ENCODE data around the gene GLCCI1. TPM values are rescaled to one million over a fixed set of nuclear protein-coding genes. Genes with fewer than 3 reads are reported as not detected.
"Not testable (repeated sequence)": the region's sequence is repeated elsewhere in the genome, so short reads cannot be mapped to it uniquely, and the experiment has no call there.

The GLCCI1 gene
- polyA plus RNA-seq, 1 donor (not counting 4 experiments of a cell fraction or from before 2014, with no cell fraction given): 3.4 TPM

GRCh38 chr7:8058852-8059251 is 90.3 kb downstream of the GLCCI1 start:
- no peaks in the 10 kb centered on the region for H3K4me1 ChIP-seq (ENCODE audit: control insufficient read depth, extremely low read depth, insufficient read depth, low read length)
- no peaks in the 10 kb centered on the region for H3K9me3 ChIP-seq (ENCODE audit: control insufficient read depth, low read depth, low read length)
- H2AFZ ChIP-seq (ENCODE audit: control insufficient read depth, low read length): no peak overlapping the region
- DNase-seq (ENCODE audit: low read depth, low spot score) (no peak), FAIRE-seq (no peak)
- H3K36me3 ChIP-seq (ENCODE audit: control insufficient read depth in 2 of 2, extremely low read depth in 1 of 2, insufficient read depth in 2 of 2, low read length in 2 of 2): no peaks in the 10 kb centered on the region
- H3K27ac ChIP-seq (ENCODE audit: control insufficient read depth, insufficient read depth, low read length): no peak overlapping the region
- H3K79me2 ChIP-seq (ENCODE audit: control insufficient read depth, insufficient read depth, low read length): no peaks in the 10 kb centered on the region
- H3K9ac ChIP-seq (ENCODE audit: control insufficient read depth, extremely low read depth, insufficient read depth, low read length): no peak overlapping the region
- H4K20me1 ChIP-seq (ENCODE audit: control insufficient read depth, extremely low read depth, insufficient read depth, low read length): no peaks in the 10 kb centered on the region
- TF ChIP-seq CTCF (optimal IDR thresholded peaks at IDR 0.05 in 1 of 3, IDR thresholded peaks at IDR 0.05 in 1 of 3, conservative IDR thresholded peaks at IDR 0.05 in 1 of 3; ENCODE audit: extremely low read depth in 1 of 3, insufficient read depth in 2 of 3, low read length in 3 of 3): no peak
- no peak for TF ChIP-seq EZH2 (IDR thresholded peaks at IDR 0.05; ENCODE audit: low read length)
- H3K4me2 ChIP-seq (ENCODE audit: control insufficient read depth, extremely low read depth, insufficient read depth, low read depth, low read length): no peak overlapping the region
- dilution Hi-C loops (cut with MboI; ENCODE audit: extremely low pct_ligation_motif_present, low sequenced_read_pairs): no loop called here
- no peaks in the 10 kb centered on the region for H3K9me1 ChIP-seq (ENCODE audit: control insufficient read depth, extremely low read depth, insufficient read depth, low read length)
- H3K4me3 ChIP-seq (ENCODE audit: control insufficient read depth in 2 of 3, extremely low read depth in 1 of 3, insufficient read depth in 2 of 3, low read depth in 1 of 3, low read length in 3 of 3): no peak overlapping the region
- no peaks in the 10 kb centered on the region for H3K27me3 ChIP-seq (ENCODE audit: control insufficient read depth, extremely low read depth, insufficient read depth, low read length)

GRCh38 chr7:8060241-8060640 is 91.6 kb downstream of the GLCCI1 start:
- Histone ChIP-seq H3K27ac (ENCODE audit: control insufficient read depth, insufficient read depth, low read length) (no peak overlapping the region), H3K4me2 (ENCODE audit: control insufficient read depth, extremely low read depth, insufficient read depth, low read depth, low read length) (no peak overlapping the region), H3K9me3 (ENCODE audit: control insufficient read depth, low read depth, low read length) (no peaks in the 10 kb centered on the region), H4K20me1 (ENCODE audit: control insufficient read depth, extremely low read depth, insufficient read depth, low read length) (no peaks in the 10 kb centered on the region), H3K4me3 (ENCODE audit: control insufficient read depth in 2 of 3, extremely low read depth in 1 of 3, insufficient read depth in 2 of 3, low read depth in 1 of 3, low read length in 3 of 3) (no peak overlapping the region), H3K9ac (ENCODE audit: control insufficient read depth, extremely low read depth, insufficient read depth, low read length) (no peak overlapping the region), H3K79me2 (ENCODE audit: control insufficient read depth, insufficient read depth, low read length) (no peaks in the 10 kb centered on the region), H2AFZ (ENCODE audit: control insufficient read depth, low read length) (no peak overlapping the region), H3K36me3 (ENCODE audit: control insufficient read depth in 2 of 2, extremely low read depth in 1 of 2, insufficient read depth in 2 of 2, low read length in 2 of 2) (no peaks in the 10 kb centered on the region), H3K9me1 (ENCODE audit: control insufficient read depth, extremely low read depth, insufficient read depth, low read length) (no peaks in the 10 kb centered on the region), H3K4me1 (ENCODE audit: control insufficient read depth, extremely low read depth, insufficient read depth, low read length) (peaks cover 3% of the 10 kb centered on the region), H3K27me3 (ENCODE audit: control insufficient read depth, extremely low read depth, insufficient read depth, low read length) (no peaks in the 10 kb centered on the region)
- FAIRE-seq (no peak), DNase-seq (ENCODE audit: low read depth, low spot score) (no peak)
- dilution Hi-C loops (cut with MboI; ENCODE audit: extremely low pct_ligation_motif_present, low sequenced_read_pairs): no loop called here
- no peak for TF ChIP-seq CTCF (optimal IDR thresholded peaks at IDR 0.05 in 1 of 3, IDR thresholded peaks at IDR 0.05 in 1 of 3, conservative IDR thresholded peaks at IDR 0.05 in 1 of 3; ENCODE audit: extremely low read depth in 1 of 3, insufficient read depth in 2 of 3, low read length in 3 of 3)
- TF ChIP-seq EZH2 (IDR thresholded peaks at IDR 0.05; ENCODE audit: low read length): no peak

- FAIRE-seq; H3K9ac ChIP-seq (ENCODE audit: control insufficient read depth, extremely low read depth, insufficient read depth, low read length); H3K27me3 ChIP-seq (ENCODE audit: control insufficient read depth, extremely low read depth, insufficient read depth, low read length); DNase-seq (ENCODE audit: low read depth, low spot score); H3K36me3 ChIP-seq (ENCODE audit: control insufficient read depth in 2 of 2, extremely low read depth in 1 of 2, insufficient read depth in 2 of 2, low read length in 2 of 2); H3K9me3 ChIP-seq (ENCODE audit: control insufficient read depth, low read depth, low read length); H4K20me1 ChIP-seq (ENCODE audit: control insufficient read depth, extremely low read depth, insufficient read depth, low read length); H3K4me2 ChIP-seq (ENCODE audit: control insufficient read depth, extremely low read depth, insufficient read depth, low read depth, low read length); dilution Hi-C loops (cut with MboI; ENCODE audit: extremely low pct_ligation_motif_present, low sequenced_read_pairs); H2AFZ ChIP-seq (ENCODE audit: control insufficient read depth, low read length); H3K9me1 ChIP-seq (ENCODE audit: control insufficient read depth, extremely low read depth, insufficient read depth, low read length); H3K27ac ChIP-seq (ENCODE audit: control insufficient read depth, insufficient read depth, low read length); H3K4me3 ChIP-seq (ENCODE audit: control insufficient read depth in 2 of 3, extremely low read depth in 1 of 3, insufficient read depth in 2 of 3, low read depth in 1 of 3, low read length in 3 of 3); H3K79me2 ChIP-seq (ENCODE audit: control insufficient read depth, insufficient read depth, low read length): not testable (repeated sequence)
- peaks cover 11% of the 10 kb centered on the region for H3K4me1 ChIP-seq (ENCODE audit: control insufficient read depth, extremely low read depth, insufficient read depth, low read length)
These were observed 94.7 kb downstream of the GLCCI1 start for GRCh38 chr7:8063300-8063699.

Measured in keratinocyte (primary cell).